ENCODE results near the gene LDB2. TPM values are rescaled to one million over a fixed set of nuclear protein-coding genes. Genes with fewer than 3 reads are reported as not detected.

LDB2 gene
- polyA plus RNA-seq, 1 donor = 41.2 TPM

DNA sequence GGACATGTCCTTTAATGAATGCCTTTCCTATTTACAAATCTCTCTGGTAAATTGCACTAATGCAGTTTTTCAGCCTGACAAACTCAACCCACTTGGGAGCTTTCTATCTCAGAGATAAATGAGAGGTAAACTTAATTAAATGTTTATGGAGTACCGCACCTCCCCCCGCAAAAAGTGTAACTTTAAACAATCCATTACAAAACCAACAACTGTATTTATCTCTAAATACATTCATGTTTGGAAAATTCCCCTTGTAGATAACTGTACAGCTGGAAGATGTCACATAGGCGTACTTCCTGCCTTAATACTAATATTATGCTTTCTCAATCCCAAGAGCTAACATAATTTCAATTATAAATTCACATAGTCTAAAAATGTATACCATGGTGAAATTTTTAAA, 215.5 kb downstream of the LDB2 start:
- DNase-seq = no peak

DNA sequence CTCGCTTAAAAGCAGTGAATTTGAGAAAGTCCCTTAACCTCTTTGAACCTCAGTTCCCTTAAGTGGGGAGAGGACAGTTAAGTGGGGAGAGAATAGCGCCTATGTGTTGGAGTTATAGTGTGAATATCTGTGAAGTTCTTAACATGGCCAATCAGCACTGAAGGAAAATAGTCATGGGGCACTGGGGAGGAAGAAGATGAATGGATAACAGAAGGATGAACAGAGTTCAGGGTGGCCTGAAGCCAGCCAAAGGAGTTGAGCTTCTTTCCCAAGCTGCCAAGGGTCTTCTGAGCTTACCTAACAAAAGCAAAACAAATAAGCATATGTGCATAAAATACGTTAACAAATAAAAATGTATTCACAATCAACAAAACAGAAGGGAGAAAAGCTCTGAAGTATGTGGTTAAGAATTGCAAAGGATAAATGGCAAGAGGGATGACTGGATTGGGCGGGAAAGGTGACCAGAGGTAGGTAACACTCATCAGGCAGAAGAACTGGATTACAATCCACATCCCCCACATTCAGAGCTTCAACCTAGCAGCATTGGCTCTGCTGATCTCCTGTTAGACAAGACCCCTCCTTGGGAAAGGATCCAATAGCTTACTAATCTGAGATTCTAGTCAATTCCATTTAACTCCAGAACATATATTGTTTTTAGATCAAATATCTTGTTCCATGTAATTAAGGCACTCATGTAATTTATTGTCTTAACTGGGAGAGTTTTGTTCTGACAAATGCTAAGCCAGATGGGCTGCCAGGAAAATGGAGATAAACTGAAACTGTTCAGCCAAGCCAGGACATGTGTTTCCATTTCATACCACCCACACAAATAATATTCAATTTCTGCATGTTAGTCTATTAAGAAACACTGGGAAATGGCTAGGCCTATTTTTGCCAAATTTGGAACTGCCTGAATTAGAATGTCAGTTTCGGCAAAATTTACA, 221.2 kb downstream of the LDB2 start:
- DNase-seq = no peak

DNA sequence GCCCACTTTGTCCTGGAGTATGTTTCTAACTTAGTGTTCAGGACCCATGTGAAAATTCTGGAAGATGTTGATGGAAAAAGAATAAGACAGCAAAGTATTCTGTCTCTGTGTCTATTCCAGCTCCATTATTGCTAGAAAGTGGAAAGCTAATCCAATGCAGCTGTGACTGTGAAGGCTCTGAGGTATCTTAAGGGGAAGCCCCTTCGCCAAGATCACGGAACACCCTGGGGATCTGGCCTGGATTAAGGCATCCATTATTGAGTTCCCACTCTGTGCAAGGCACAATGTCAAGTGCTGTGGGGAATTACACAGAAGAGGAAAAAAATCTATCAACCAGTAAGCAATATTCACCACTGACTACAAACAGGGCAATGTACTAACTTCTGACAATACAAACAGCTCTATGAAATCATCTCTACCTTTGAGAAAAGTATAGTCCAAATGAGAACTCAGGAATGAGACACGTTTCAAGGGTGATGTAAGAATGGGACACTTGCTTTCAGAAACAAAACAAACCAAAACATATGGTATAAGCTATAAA, 222.1 kb downstream of the LDB2 start:
- peak; percentile 87 for DNase-seq

DNA sequence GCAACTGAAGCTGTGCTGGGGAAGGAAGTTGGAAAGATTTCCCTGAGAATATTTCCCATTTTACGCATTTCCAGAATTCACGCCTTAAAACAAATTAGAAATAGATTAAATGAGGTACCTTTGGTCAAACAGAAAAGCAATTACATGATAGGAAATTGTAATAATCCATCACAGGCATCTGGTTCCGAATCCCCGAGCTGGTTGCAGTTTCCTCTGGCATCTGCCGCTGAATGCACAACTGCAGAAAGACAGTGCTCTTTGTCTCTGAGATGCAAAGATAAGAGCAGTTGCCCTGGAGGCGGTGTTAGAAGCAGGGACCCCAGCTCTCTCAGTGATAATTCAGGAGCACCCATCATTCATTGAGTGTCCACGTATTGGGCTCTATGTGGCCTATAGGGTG, 224.4 kb downstream of the LDB2 start:
- no peak for DNase-seq

DNA sequence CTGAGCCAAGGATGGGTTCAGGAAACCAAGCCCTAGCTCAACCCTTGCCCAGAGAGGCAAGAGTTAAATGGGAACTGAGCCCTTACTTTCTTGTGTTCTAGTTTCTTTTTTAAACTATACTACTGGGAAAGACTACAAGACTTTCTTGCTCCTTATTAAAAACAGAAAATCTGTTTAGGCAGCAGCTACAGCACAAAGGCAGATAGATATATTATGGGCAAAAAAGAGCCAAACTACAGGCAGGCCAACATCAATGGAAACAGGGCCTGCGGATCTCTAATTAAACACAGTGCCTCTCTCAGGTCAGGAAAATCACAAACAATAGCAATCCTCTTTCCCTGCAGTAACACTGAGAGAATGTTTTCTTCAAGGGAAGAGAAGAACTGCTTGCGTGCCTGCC, 226.0 kb downstream of the LDB2 start:
- DNase-seq = peak; percentile 63

DNA sequence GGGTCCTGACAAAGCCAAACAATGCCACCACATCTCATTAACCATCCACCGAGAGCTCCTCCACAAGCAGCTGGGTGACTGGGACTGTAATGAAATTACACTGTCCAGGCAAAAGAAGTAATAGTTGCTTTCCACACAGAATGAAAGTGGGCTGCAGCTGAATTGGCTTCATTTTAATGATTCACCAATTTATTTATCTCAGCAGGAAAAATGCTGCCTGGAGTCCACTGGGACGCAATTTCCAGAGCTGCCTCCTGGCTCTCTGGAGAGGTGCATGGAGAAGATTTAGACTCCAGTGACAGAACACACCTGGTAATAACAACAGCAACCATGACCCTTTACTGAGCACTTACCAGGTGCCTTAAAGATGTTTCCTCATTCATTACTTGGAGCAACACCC, 226.7 kb downstream of the LDB2 start:
- no peak for DNase-seq

DNA sequence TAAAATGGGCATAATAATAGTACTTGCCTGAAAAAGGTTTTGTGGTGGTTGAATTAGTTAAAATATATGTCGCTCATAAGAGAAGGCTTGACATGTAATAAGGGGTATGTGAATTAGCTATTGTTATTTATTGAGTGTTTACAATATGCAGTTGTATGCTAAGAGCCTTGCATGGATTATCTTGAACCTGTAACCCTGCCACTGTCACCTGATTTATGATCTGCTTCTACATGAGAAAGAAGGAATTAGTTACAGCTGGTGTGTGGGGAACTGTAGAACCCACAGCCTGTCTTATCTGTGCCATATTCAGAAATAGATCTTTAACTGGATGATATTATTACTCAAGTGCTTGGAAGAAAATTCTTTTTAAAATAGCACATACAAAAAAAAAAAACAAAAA, 227.7 kb downstream of the LDB2 start:
- DNase-seq = no peak

DNA sequence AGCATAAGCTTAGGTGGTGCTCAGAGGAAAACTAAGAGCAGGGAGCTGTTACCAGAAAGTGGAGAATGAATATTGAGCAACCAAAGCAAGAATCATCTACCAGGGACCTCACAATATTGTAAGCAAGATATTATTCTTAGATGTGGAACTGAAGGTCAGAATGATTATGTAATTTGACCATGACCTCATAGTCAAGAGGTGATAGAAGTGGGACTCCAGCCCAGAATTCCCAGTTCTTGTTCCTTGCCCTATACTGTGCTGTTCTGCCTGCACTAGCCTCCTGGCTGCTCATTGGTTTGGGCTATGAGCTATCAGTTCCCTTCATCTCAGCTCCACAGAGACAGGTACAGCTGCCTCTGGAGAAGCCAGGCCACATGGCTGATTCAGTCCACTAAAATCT, 229.4 kb downstream of the LDB2 start:
- DNase-seq = no peak

DNA sequence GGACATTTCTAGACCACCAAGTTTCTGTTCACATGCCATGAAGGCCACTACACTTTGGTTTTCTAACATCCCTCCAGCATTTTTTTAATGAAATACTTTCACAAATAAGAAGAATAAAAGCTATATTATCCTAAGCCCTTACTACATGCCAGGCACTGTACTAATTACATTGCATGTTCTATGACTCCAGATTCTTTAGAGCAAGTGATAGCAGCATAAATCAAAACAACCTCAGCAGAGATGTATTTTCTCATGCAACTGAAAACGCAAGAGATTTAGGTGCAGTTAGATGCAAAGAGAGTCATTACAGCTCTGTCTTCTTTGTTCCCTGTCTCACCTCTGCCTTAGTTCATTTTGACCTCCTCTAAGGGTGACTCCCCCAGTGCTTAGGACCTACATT, 230.0 kb downstream of the LDB2 start:
- no peak for DNase-seq

DNA sequence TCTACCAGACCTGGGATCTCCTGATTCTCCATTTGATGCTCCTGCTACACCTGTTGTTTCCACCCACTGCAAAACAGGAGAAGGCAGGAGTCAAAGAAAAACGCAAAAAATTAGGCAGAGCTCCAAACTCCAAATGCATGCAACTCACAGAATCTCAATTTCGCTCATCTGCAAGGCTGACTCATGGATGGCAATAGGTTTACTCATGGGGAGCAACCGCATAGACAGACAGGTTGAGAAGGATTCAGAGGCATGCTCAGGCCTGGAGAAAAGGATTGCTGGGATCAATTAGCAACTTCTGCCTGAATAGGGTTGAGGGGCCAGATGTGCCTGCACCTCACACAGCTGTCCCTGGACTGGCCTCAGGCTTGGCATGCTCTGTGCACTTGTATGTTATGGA, 231.0 kb downstream of the LDB2 start:
- no peak for DNase-seq

DNA sequence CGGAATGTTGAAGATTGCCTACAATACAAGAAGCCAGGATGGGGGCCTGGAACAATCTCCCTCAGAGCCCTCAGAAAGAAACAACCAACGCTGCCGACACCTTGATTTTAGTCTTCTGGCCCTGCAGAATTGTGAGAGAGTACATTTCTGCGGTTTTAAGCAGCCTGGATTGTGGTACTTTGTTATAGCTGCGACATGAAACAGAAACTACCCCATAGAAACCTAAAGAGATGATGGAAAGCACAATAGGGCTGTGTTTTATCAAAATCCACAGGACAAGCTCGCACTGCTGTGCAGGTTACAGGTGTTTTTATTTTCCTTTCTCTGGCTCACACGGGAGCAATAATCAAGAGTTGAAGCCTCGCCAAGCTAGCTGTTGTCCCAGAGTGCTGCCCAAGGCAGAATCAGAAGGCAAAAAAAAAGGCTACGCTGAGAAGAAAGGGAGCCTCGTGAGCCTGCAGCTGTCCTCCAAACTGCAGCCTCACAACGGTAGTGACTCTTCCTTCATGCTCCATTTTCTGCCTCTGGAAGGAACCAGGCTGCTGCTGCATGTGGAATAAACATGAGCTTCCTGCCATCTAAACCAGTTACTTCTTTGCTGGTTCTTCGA, 232.4 kb downstream of the LDB2 start:
- DNase-seq = no peak

DNA sequence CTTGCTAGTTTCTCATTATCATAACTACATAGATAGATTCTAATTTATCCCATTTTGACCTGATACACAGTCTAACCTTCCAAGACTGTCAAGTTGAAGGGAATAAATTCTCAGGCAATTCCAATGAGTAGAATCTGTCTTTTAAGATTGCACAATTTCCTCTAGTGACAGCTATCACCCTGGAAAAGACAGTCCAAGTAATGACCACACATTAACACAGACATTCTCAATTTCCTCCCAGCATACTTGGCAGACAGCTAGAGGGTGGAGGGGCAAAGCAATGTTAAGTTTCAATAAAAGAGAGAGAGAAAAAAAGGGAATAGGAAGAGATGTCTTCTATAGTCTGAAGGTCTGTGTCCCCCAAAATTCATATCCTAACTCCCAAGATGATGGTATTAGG, 234.7 kb downstream of the LDB2 start:
- DNase-seq = no peak

DNA sequence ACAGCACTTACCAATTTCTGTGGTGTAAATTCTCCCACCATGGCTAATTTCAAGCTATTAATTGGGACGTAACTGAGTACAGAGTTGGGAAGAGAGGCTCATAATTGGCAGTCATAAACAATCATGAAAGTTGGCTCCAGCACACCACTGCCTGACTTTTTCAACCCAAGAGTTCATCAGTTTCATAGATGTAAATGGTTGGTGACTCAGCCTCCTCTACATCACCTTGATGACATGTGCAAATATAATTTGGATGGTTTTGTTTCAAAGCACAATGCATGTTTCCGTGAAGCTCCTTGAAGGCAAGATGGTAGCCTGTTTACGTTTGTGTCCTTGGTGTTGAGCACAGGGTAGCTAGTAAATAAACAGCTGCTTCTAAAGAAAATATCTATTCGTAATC, 235.1 kb downstream of the LDB2 start:
- DNase-seq = no peak

DNA sequence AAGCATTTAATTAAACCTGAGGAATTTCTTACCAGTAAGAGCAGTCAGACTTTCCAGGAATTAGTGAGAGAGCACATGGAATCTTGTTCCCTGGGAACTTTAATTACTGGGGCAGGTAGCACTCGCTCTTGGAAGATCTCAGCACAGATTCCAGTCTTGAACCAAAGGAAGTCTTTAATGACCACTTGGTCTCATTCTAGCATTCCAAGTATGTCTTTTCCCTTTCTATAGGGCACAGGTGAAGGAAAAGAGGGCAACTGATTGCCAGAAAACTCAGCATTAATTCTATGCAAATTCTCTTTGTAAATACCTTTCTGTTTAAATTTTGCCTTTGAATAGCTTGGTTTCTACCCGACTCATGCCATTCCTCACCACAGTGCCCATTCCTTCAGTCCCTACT, 236.6 kb downstream of the LDB2 start:
- no peak for DNase-seq

DNA sequence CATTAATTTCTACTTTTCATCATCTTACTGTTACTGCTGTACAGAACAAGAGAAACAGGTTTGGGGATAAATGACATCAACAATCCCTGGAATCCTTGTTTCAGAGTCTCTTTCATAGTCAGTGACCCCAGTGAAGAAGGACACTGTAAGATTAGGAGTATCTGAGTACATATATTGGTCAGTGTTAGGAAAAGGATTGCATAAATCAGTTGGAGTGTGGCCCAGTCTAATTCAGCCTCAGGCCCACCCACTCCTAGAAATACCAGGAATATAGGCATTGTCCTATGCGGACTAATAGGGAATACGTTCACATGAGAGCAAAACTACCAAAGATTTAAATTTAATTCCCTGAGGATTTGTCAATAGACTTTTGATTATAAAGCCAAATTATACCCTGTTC, 237.8 kb downstream of the LDB2 start:
- DNase-seq = no peak

DNA sequence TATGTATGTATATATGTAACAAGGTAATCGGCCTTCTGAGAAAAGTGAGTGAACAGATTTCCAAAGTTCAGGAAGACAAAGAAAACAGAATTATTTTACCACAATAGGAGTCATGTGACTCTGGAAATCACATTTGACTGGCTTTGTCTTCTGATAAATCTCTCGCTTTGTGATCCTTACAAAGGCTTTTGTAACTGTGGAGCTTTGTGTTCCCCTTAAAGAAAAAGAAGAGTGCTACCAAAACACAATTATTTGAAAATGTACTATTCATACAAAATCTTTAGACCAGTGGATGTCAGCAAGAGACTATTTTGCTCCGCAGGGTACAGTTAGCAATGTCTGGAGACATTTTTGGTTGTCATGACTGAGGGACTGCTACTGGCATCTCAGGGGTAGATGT, 238.8 kb downstream of the LDB2 start:
- no peak for DNase-seq

DNA sequence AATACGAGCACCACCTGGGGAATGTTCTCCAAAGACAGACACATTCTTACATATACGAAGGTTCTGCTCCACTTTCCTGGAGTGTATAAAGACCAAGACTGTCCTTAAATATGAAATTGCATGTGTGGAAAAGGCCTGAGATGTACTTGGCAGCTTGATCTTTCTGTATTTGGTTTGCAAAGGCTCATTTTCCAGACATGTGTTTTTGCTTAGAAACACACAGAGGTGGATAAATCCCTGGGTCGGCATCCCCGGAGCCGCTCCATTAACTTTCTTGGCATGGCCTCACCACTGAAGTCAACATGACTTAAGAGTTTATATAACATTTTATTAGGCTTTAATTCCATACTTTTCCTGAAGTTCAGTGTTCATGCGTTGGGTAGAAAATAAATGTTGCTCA, 239.4 kb downstream of the LDB2 start:
- peak; percentile 81 for DNase-seq

DNA sequence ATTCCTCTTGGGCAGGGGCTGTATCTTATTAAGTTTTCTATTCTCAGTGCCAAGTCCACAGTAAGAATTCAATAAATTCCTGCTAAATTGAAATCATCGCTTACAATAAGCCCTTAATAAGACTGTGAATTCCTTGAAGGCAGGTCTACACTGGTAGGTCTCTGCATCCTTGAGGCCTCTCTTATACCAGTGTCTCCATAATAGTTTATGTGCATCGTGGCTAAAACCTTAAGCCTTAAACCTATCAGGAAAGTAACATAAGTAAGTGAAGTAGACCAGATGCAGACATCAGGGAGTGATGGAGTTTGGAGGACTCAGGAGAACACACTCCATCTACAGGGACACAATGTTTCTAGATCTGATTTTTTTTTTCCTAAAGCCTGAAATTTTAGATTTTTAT, 240.3 kb downstream of the LDB2 start:
- no peak for DNase-seq

DNA sequence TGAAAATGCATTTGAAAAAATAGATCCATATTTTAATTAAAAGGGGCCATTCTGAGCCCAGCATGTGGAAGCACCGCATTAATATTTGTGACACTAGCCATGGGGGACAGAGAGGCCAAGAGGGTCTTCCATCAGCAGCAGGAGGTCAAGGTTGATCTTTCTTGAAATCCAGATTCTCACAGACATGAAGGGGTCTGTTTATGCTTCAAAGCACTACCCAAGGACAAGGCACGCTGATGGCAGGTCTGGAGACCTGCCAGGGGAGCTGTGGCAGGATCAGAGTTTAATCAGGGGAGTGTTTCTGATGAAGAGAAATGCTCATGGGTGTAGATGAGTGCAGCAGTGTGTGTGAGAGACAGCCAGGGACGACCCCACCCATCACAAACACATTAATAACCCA, 243.3 kb downstream of the LDB2 start:
- DNase-seq = no peak

DNA sequence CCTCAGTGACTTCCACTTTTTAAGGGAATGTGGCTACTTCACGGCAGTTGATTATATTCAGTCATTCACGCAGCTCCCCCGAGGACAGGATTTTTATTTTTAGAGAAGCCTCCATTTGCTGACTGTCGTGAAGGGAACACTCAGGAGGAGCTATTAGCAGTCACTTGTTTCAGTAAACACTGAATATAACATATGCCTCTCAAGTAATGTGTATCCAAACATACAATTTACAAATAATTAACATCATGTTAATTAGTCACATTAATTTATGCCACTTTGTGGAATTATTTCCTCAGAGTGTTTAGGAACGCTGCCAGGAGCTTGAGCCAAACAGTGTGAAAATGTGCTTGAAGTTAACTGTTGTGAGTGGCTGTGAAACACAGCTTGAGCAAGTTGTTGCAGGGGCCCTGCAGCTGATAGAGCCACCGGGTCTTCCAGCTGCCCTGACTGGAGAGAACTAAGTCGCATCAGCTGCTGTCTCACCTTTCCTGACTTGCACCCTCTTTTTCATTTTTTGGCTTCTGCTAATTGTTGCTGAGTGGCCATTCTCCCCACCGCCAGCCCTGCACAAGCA, 245.6 kb downstream of the LDB2 start:
- DNase-seq = no peak

DNA sequence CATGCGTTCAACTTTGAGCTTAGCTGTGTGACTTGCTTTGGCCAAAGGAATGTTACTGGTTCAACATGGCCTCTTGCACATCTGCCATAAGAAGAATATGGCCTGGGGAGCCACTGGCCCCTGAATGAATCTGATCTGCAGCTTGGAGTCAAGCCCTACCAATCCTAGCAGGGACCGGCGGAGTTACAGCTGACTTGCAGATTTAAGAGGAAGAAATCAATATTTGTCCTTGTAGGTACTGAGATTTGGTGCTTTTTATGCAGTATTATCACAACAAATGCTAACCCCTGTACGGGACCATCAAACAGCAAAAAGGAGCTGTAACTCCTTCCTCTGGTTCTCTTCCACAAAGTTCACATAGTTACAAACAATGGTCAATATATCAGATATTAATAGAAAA, 252.0 kb downstream of the LDB2 start:
- no peak for DNase-seq

DNA sequence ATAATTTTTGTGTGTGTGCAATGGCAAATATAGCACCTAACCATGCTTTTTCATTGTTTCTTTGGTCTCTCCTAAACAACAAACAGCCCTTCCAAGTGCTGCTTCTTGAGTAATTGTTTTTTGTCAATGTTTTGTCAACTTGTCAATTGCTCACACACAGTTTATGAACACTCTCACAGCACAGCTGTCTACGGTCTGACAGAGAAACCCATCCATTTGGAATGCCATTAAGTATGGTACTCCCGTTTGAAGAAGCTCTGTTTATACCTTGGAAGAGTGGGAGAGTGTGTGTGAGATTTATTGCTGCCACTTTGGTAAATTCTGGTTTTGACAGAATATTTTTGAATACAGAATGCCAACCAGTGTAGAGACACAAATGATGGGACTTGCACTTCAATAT, 254.6 kb downstream of the LDB2 start:
- DNase-seq = no peak

DNA sequence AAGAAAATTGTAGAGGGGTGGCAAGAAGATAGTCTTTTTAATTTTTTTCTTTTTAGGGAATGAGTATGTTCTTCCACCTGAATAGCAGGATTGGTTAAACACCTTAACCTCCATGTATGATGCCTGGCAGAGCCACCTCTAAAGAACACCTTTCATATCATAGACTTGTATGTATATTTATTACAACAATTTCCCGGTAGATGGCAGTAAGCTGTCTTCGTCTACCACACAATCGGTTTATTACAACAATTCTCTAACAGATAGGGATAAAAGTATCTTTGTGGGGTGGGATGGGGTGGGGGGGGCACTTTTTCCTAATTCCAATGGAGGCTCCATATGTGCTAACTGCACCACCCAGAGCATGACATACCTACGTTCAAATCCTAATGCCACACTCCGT, 255.5 kb downstream of the LDB2 start:
- DNase-seq = no peak

DNA sequence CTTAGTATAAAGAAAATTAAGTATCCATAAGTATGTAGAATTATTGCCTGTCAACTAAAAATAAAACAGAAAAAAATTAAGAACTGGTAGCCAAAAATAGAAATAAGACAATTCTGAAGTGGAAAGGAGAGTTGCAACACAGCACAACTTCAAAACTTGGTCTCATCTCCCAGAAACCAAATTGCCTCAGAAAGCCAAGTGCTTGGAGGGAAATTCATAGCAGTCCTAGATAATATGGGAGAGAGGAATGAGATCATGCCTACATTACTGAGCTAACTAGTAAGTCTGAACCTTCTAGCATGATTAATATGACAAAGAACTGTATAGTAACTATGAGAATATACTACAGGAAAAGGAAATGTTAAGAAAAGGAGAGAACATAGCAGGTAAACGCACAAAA, 256.5 kb downstream of the LDB2 start:
- DNase-seq = no peak

Data from hindlimb muscle (tissue), 1 donor.